K562 (cell line): ENCODE measurements around the gene SYCP3. TPM values are rescaled to one million over a fixed set of nuclear protein-coding genes. Genes with fewer than 3 reads are reported as not detected.

Experiments
- ATF4 ChIP-seq: fragments of 450-650 bp; formaldehyde crosslinking; IDR thresholded peaks from 2 replicates; pipeline ENCODE4 v1.4.0; 2022; ENCODE audit warnings: mild to moderate bottlenecking, moderate library complexity
- CTCFL ChIP-seq: IDR thresholded peaks from 2 replicates; pipeline ENCODE4 v1.6.1; 2011; ENCODE audit warnings: borderline replicate concordance, low read depth, mild to moderate bottlenecking, moderate library complexity, low read length; ENCODE audit not compliant: insufficient read depth, poor library complexity, severe bottlenecking
- DNMT1 ChIP-seq: fragments of 450-650 bp; IDR thresholded peaks from 2 replicates; pipeline ENCODE4 v1.6.1; 2016; ENCODE audit warnings: antibody characterized with exemption, mild to moderate bottlenecking
- EHMT2 ChIP-seq: fragments of 450-650 bp; IDR thresholded peaks from 2 replicates; pipeline ENCODE4 v1.6.1; 2018; ENCODE audit warnings: antibody characterized with exemption
- GATA2 ChIP-seq: sonication (generic); formaldehyde crosslinking; IDR thresholded peaks from 2 replicates; pipeline ENCODE4 v1.4.0; 2020; ENCODE audit warnings: mild to moderate bottlenecking, missing genetic modification reagents
- GTF2E2 ChIP-seq: fragments of 200-800 bp; sonication (Bioruptor generic); IDR thresholded peaks from 2 replicates; pipeline ENCODE4 v1.6.1; 2016; ENCODE audit warnings: missing genetic modification characterization, missing compliant biosample characterization
- MEF2D ChIP-seq: conservative IDR thresholded peaks from 2 replicates; pipeline ENCODE4 v1.6.1; 2016; ENCODE audit warnings: low read depth, missing genetic modification characterization, missing compliant biosample characterization
- MYNN ChIP-seq, 2 experiments: sonication (generic); formaldehyde crosslinking in 1 of 2; IDR thresholded peaks; 2 replicates each; pipeline versions ENCODE4 v1.5.0 to v1.6.1; 2016 to 2020; ENCODE audit warnings: antibody characterized with exemption in 1 of 2, missing genetic modification reagents in 1 of 2
- PREB ChIP-seq: sonication (generic); formaldehyde crosslinking; IDR thresholded peaks from 2 replicates; pipeline ENCODE4 v1.8.1; 2023; ENCODE audit warnings: mild to moderate bottlenecking, missing genetic modification reagents
- SMC3 ChIP-seq: conservative IDR thresholded peaks from 2 replicates; pipeline ENCODE4 v1.6.1; 2011; ENCODE audit warnings: low read depth, low read length, improper control_type of control experiment; ENCODE audit not compliant: insufficient read depth
- TAF15 ChIP-seq: fragments of 200-400 bp; formaldehyde crosslinking; IDR thresholded peaks from 2 replicates; pipeline ENCODE4 v1.6.1; 2017; ENCODE audit warnings: mild to moderate bottlenecking, low read depth, low read length, moderate library complexity
- TGIF2 ChIP-seq: sonication (generic); formaldehyde crosslinking; IDR thresholded peaks from 2 replicates; pipeline ENCODE4 v1.8.1; 2022; ENCODE audit warnings: mild to moderate bottlenecking, missing genetic modification reagents, moderate library complexity
- THAP7 ChIP-seq: fragments of 250-450 bp; sonication (Bioruptor Pico); IDR thresholded peaks from 2 replicates; pipeline ENCODE4 v1.5.0; 2021
- ZEB2 ChIP-seq: fragments of 450-650 bp; IDR thresholded peaks from 2 replicates; pipeline ENCODE4 v1.6.1; 2016
- ZNF12 ChIP-seq: sonication (generic); formaldehyde crosslinking; IDR thresholded peaks from 2 replicates; pipeline ENCODE4 v1.4.0; 2020; ENCODE audit warnings: mild to moderate bottlenecking, missing genetic modification reagents
- ZNF347 ChIP-seq: fragments of 450-650 bp; formaldehyde crosslinking; IDR thresholded peaks from 2 replicates; pipeline ENCODE4 v1.4.0; 2020; ENCODE audit warnings: low read depth, mild to moderate bottlenecking, moderate library complexity
- ZNF586 ChIP-seq: fragments of 450-650 bp; formaldehyde crosslinking; conservative IDR thresholded peaks from 2 replicates; pipeline ENCODE4 v1.4.0; 2020; ENCODE audit warnings: mild to moderate bottlenecking, moderate library complexity
- polyA plus RNA-seq, 8 experiments: library from polyadenylated mRNA; depleted of rRNA in 4 of 8; stranded (reverse) in 5 of 8; unstranded in 3 of 8; fragments of >200 nt; fragmentation: Nextera tagmentation in 2 of 8; fragmentation: Illumina TruSeq in 1 of 8; extraction: Ambion mirVana in 2 of 8; extraction: Trizol in 1 of 8; gene quantifications; 2 replicates each; pipeline versions ENCODE4 v1.2.1 to v1.2.3, GENCODE V29; 2011 to 2014; ENCODE audit warnings: inconsistent platforms in 1 of 8, missing spikeins in 1 of 8
- total RNA-seq, 7 experiments: library from RNA; depleted of rRNA in 6 of 7; stranded (reverse); fragments of >200 nt in 6 of 7; fragmentation: Illumina TruSeq in 2 of 7; extraction: Trizol in 2 of 7; gene quantifications; 2 replicates each; pipeline versions ENCODE4 v1.2.1 to v1.2.3, GENCODE V29; 2011 to 2021; ENCODE audit warnings: low replicate concordance in 1 of 7
- TF ChIP-seq, protein P1 (sequence below): IDR thresholded peaks from 2 replicates; pipeline ENCODE4 v1.6.1; 2016; ENCODE audit warnings: missing genetic modification characterization, missing compliant biosample characterization
- TF ChIP-seq, protein P2 (sequence below): sonication (generic); formaldehyde crosslinking; IDR thresholded peaks from 2 replicates; pipeline ENCODE4 v1.8.0; 2023; ENCODE audit warnings: mild to moderate bottlenecking, missing genetic modification reagents

Gene SYCP3
- total and polyA plus RNA-seq, 9 of the 15 experiments (the other 6 are each of a cell fraction or from before 2014, with no cell fraction given), result 0.11 to 0.25 (median 0.22) TPM; not detected in 4

DNA sequence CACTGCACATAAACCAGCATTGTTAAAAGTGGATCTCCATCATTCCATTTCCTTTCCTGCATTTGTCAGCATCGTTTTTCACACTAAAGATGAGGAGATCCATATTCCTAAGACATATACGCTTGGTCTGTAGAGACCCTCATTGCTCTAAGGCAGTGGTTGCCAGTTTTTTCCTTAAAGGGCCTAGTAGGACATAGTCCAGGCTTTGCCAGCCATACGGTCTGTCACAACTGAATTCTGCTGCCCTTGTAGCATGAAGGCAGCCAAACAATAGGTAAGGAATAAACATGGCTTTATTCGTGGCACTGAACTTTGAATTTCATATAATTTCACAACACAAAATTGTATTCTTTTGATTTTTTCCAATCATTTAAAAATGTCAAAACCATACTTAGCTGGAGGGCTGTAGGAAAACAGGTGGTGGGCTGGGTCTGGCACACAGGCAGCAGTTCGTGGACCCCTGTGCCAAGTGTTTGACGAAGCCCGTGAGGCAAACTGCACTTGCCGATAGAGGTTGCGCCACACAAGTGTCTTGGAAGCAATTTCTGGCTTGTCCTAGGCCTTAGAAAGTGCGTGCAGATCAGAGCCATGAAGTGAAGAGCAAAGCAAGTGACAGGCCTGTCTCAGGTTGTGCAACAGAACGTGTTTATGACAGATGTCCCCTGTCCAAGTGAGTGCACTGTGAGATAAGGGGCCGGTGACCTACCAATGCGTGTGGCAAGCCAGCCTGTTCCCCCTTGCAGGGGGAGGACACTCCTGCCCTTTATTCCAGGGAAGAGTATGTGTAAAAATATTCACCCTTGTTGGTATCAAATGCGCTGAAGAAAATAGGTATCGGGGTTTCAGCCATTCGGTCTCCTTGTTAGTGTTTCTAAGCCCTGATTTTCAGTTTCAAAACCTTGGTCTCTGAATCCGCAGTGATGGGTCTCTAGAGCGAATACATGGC, 42.7 kb downstream of the SYCP3 start (continued):
- no peak for TF ChIP-seq CTCFL
- TF ChIP-seq ZNF12 (CRISPR knock-in tag), result no peak
- no peak for TF ChIP-seq GTF2E2 (tag)
- peak; percentile 90 for TF ChIP-seq MYNN (IDR thresholded peaks at IDR 0.05)
- no peak for TF ChIP-seq MYNN (CRISPR knock-in tag; IDR thresholded peaks at IDR 0.05)
- TF ChIP-seq MEF2D, result 0 out of 2 replicates have a peak, but pooled peaks have one; percentile 48
- TF ChIP-seq THAP7, result no peak
- TF ChIP-seq TGIF2 (CRISPR knock-in tag), result 0 out of 2 replicates have a peak, but pooled peaks have one; percentile 48
- TF ChIP-seq ZEB2, result peak; percentile 67; the same call in 1 of the 2 replicates
- TF ChIP-seq, protein P1, sequence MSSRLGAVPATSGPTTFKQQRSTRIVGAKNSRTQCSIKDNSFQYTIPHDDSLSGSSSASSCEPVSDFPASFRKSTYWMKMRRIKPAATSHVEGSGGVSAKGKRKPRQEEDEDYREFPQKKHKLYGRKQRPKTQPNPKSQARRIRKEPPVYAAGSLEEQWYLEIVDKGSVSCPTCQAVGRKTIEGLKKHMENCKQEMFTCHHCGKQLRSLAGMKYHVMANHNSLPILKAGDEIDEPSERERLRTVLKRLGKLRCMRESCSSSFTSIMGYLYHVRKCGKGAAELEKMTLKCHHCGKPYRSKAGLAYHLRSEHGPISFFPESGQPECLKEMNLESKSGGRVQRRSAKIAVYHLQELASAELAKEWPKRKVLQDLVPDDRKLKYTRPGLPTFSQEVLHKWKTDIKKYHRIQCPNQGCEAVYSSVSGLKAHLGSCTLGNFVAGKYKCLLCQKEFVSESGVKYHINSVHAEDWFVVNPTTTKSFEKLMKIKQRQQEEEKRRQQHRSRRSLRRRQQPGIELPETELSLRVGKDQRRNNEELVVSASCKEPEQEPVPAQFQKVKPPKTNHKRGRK (tag), result no peak
- TF ChIP-seq, protein P2, sequence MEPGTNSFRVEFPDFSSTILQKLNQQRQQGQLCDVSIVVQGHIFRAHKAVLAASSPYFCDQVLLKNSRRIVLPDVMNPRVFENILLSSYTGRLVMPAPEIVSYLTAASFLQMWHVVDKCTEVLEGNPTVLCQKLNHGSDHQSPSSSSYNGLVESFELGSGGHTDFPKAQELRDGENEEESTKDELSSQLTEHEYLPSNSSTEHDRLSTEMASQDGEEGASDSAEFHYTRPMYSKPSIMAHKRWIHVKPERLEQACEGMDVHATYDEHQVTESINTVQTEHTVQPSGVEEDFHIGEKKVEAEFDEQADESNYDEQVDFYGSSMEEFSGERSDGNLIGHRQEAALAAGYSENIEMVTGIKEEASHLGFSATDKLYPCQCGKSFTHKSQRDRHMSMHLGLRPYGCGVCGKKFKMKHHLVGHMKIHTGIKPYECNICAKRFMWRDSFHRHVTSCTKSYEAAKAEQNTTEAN (CRISPR knock-in tag), result no peak
- TF ChIP-seq ZNF347 (CRISPR knock-in tag), result no peak
- TF ChIP-seq PREB, result peak; percentile 77; the same call in 1 of the 2 replicates
- peak; percentile 85 for TF ChIP-seq GATA2 (CRISPR knock-in tag)
- TF ChIP-seq DNMT1, result no peak
- no peak for TF ChIP-seq ZNF586 (CRISPR knock-in tag)
- TF ChIP-seq SMC3, result no peak
- TF ChIP-seq EHMT2, result 0 out of 2 replicates have a peak, but pooled peaks have one; percentile 16
- no peak for TF ChIP-seq TAF15
- TF ChIP-seq ATF4, result peak; percentile 43; the same call in 1 of the 2 replicates
